Subcutaneous abdominal adipose tissue (tissue), 5 donors: Measurements from ENCODE around the gene ANO4.
"Not testable (repeated sequence)": the region's sequence is repeated elsewhere in the genome, so short reads cannot be mapped to it uniquely, and the experiment has no call there.

Experiments used
- H3K27ac ChIP-seq: one replicate; pipeline ENCODE4 v1.7.0; 2013; ENCODE audit warnings: low read depth, mild to moderate bottlenecking, inconsistent platforms, low read length, moderate library complexity
- H3K27me3 ChIP-seq, 5 donors: one replicate each; pipeline ENCODE4 v1.7.0; 2013; ENCODE audit warnings: low read length in 5 of 5, inconsistent platforms in 1 of 5; ENCODE audit not compliant: control insufficient read depth in 5 of 5, insufficient read depth in 4 of 5
- H3K36me3 ChIP-seq, 5 donors: one replicate each; pipeline ENCODE4 v1.7.0; 2013; ENCODE audit warnings: low read length in 5 of 5; ENCODE audit not compliant: control insufficient read depth in 5 of 5, insufficient read depth in 5 of 5
- H3K4me1 ChIP-seq, 5 donors: one replicate each; pipeline ENCODE4 v1.7.0; 2013; ENCODE audit warnings: low read length in 5 of 5, mild to moderate bottlenecking in 3 of 5, moderate library complexity in 1 of 5; ENCODE audit not compliant: control insufficient read depth in 5 of 5, insufficient read depth in 5 of 5
- H3K4me3 ChIP-seq, 5 donors: one replicate each; pipeline ENCODE4 v1.7.0; 2013; ENCODE audit warnings: low read length in 5 of 5, low read depth in 1 of 5
- H3K9ac ChIP-seq, 5 donors: one replicate each; pipeline ENCODE4 v1.7.0; 2013; ENCODE audit warnings: low read length in 5 of 5, mild to moderate bottlenecking in 4 of 5, moderate library complexity in 3 of 5
- H3K9me3 ChIP-seq, 5 donors: one replicate each; pipeline ENCODE4 v1.7.0; 2013; ENCODE audit warnings: low read length in 5 of 5; ENCODE audit not compliant: control insufficient read depth in 5 of 5
- donor health status: healthy.
- donor health status: healthy.
- donor health status: healthy.
- donor health status: healthy.
- donor health status: healthy.

The ANO4 gene

DNA sequence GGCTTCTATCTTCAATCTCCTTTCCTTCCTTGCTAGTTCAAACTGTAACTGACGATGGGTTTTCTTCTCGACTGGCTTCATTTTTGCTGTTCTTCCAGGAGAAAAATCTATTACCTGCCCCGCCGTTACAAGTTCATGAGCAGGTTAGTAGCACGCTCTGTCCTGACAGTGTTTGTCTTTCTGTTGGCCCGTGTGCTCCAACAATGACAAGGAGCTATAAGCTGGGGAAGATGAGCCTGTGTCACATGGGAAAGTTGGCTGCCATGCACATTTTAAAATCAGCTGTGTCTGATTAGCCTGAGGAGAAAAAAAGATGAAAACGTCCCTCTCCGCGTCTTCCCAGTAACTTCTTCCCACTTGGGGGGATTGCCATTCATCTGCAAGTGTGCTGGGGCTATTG, 180.2 kb downstream of the ANO4 start:
- Histone ChIP-seq H3K9me3 (no peaks in the 10 kb centered on the region), H3K4me1 (no peaks in the 10 kb centered on the region), H3K27me3 (no peaks in the 10 kb centered on the region), H3K27ac (no peak overlapping the region), H3K9ac (no peak overlapping the region), H3K4me3 (no peak overlapping the region), H3K36me3 (no peaks in the 10 kb centered on the region)

DNA sequence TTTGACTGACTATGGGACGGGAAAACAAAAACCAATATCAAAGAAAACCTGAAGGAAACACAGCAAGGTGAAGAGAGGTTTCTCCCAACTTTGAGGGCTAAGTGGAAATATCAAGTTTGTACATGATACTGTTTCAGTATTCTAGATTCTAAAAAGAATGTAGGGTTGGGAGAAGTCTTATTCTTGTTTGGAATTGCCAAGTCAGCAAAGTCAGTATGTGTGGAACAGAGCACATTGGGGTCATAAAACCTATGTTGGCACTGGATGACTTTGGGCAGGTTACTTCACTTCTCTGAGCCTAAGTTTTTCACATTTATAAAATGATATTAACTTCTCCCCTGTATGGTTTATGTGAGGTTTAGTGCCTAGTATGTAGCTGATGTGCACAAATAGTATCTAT, 182.2 kb downstream of the ANO4 start:
- Histone ChIP-seq H3K27me3 (no peaks in the 10 kb centered on the region), H3K9ac (no peak overlapping the region), H3K4me1 (no peaks in the 10 kb centered on the region), H3K27ac (no peak overlapping the region), H3K4me3 (no peak overlapping the region), H3K9me3 (no peaks in the 10 kb centered on the region), H3K36me3 (no peaks in the 10 kb centered on the region)

DNA sequence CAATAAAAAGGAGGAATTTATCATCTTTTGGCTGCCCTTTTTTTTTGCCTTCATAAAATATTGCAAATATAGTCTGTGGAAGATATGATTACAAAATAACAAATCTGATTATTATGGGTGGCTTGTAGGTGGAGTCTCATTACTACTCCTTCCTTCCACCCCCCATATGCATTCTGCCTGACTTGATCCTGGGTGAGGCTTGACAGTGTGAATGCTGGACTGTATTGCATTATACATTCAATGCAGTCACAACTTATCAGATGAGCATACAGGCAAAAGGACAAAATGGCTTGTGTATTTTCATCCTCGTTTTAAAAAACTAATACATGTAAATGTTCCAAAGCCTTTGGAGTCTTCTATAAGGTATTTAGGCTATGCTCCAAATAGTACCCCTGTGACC, 186.3 kb downstream of the ANO4 start:
- Histone ChIP-seq H3K4me3 (no peak overlapping the region), H3K27me3 (no peaks in the 10 kb centered on the region), H3K4me1 (no peaks in the 10 kb centered on the region), H3K27ac (no peak overlapping the region), H3K9ac (no peak overlapping the region), H3K36me3 (no peaks in the 10 kb centered on the region), H3K9me3 (no peaks in the 10 kb centered on the region)

DNA sequence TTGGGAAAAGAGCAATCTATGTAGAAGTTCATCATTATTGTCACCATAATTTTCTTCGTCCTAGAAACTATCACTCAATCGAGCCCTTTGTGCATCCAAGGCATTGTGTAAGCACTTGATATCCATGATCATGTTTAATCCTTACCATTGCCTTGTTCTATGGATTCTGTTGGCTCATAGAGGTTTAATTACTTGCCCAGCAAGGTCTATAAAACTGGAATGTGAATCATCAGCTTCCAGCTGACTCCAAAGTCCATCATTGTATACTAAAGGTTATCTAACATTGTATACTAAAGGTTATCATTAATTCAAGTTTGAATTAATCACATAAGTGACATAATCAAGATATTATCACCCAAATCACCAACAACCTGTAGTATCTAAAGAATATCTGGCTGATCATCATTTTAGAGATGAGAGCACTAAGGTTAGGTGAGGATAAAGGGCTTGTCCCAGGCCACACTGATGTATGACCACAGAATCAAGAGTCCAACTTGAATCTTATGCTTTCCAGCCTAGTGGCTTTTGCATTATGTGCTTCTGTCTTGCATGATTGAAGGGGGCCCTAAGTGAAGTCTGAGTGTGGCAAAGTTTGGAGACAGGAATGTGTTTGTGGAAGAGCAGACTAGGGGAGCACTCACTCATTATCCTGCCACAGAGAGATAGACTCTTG, 188.1 kb downstream of the ANO4 start:
- peaks cover 0 to 3% (median 0%) of the 10 kb centered on the region in 5 donors for H3K4me1 ChIP-seq
- no peaks in the 10 kb centered on the region for H3K27me3 ChIP-seq
- H3K9ac ChIP-seq, result no peak overlapping the region
- H3K36me3 ChIP-seq, result no peaks in the 10 kb centered on the region
- no peak overlapping the region for H3K27ac ChIP-seq
- no peak overlapping the region for H3K4me3 ChIP-seq
- H3K9me3 ChIP-seq, result no peaks in the 10 kb centered on the region

DNA sequence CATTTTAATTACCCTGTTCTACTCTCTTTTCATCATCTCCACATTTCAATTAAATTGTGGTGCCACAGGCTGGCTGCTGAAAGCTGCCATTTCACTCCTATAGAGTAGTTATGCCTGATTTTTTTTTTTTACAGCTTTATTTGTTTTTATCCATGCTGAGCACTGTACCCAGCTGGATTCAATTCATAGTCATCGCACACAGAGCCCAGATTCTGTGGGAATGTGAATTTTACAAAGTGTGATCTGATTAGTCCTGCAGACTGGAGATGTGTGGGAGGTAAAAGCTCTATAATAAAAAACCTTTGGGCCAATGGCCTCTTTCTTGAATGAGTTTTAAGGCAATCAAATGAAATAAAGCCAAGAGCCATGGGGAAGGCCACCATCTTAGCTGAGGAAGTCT, 190.2 kb downstream of the ANO4 start:
- Histone ChIP-seq H3K4me3 (no peak overlapping the region), H3K27ac (no peak overlapping the region), H3K27me3 (no peaks in the 10 kb centered on the region), H3K4me1 (peaks cover 0 to 3% (median 0%) of the 10 kb centered on the region in 5 donors), H3K36me3 (no peaks in the 10 kb centered on the region), H3K9me3 (no peaks in the 10 kb centered on the region), H3K9ac (no peak overlapping the region)

DNA sequence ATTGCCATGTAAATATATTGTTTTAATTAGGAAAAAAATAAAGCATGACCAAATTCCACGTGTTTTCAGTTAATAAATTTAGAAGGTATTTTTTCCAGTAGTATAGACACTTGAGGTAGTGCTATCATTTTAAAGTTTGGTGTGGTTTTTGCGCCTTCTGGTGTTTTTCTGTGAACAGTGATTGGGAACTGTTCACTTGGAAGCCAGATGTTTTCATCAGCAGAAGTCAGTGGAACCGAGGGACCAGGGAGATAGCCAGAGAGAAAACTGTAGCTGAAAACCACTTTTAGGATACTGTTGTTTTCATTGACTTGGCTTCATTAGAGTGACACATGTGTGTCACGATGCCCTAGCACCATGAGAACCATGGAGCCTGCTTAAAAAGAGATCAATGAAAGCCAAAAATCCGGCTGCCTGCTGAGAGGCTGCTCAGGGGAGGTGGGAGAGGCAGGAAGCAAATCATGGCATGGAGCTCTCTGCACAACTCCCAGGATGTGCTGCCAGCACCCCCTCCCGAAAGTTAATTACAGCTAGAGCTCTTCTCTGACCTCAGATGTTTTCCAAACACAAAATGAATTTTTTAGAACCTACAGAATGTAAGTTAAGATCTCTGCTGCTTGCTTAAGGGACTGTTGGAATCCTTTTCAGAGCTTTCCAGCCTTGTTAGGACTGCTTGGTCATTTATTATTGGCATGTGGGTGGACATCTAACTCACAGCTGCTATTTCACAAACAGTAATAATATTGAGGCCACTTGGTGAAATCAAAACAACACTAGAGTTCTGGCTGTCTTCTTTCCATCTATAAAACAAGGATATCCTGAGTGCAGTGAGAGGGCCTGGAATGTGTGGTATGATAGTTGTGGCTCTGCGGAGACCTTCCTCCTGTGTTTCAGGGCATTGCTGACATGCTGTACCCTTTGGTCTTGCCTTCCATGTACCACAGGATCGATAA, 192.3 kb downstream of the ANO4 start:
- Histone ChIP-seq H3K4me3 (no peak overlapping the region), H3K36me3 (no peaks in the 10 kb centered on the region)

DNA sequence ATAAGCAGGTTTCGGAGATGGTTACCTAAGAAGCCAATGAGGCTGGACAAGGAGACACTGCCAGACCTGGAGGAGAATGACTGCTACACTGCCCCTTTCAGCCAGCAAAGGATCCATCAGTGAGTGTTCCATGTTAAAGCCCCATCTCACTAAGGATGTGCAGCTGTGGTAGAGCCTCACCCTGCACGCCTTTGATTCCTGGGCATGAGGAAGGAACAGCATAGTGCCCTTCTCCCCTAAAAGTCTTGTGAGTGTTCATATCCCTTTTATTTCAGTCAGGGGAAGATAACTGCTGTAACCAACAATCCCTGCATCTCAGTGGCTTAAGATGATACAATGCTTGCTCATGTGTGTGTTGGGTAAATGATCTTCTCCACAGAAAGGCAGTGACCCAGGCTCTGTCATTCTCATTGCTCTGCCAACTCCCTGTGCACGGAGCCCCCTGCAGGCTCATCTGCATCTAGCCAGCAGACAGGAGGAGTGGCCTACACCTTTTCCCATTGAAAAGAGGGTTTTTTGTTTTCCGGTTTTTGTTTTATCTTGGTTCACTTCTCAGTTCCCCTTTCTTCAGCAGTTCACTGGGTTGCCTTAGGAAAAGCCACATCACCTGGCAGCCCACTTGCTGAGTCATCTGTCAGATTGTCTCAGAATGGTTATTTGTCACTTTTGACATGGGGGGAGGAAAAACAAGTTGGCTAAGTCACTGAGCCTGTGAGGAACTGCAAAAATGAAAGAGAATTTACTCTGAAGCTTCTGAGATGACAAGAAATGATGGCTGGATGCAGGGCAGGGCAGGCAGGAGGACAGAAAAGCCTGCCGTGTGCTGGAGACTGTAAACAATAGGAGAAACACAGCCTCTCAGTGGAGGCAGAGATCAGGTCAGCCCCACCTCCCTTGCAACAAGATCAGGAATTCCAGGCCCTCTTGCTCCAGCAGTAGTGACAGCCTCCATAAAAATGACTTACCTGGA, 193.3 kb downstream of the ANO4 start:
- Histone ChIP-seq H3K4me3 (no peak overlapping the region), H3K36me3 (no peaks in the 10 kb centered on the region), H3K27ac (no peak overlapping the region)

More for the DNA sequence above, 192.3 kb downstream of the ANO4 start:
- Histone ChIP-seq H3K4me1 (peaks cover 0 to 3% (median 0%) of the 10 kb centered on the region in 5 donors), H3K9ac (no peak overlapping the region), H3K27me3 (no peaks in the 10 kb centered on the region), H3K27ac (no peak overlapping the region), H3K9me3 (no peaks in the 10 kb centered on the region)

DNA sequence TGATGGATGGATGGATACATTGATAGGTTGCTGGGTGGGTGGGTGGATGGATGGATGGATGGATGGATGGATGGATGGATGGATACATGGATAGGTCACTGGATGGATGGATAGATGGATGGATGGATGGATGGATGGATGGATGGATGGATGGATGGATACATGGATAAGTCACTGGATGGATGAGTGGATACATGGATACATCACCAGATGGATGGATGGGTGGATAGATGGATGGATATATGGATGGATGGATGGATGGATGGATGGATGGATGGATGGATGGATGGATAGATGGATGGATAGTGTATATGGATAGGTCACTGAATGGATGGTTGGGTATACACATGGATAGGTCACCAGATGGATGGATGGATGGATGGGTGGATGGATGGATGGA, 194.9 kb downstream of the ANO4 start:
- H3K4me3 ChIP-seq, H3K9ac ChIP-seq, H3K27ac ChIP-seq, H3K9me3 ChIP-seq, H3K27me3 ChIP-seq, H3K36me3 ChIP-seq, H3K4me1 ChIP-seq: not testable (repeated sequence)

More for the DNA sequence above, 193.3 kb downstream of the ANO4 start:
- Histone ChIP-seq H3K9me3 (no peaks in the 10 kb centered on the region), H3K9ac (no peak overlapping the region), H3K27me3 (no peaks in the 10 kb centered on the region), H3K4me1 (peaks cover 0 to 3% (median 0%) of the 10 kb centered on the region in 5 donors)

DNA sequence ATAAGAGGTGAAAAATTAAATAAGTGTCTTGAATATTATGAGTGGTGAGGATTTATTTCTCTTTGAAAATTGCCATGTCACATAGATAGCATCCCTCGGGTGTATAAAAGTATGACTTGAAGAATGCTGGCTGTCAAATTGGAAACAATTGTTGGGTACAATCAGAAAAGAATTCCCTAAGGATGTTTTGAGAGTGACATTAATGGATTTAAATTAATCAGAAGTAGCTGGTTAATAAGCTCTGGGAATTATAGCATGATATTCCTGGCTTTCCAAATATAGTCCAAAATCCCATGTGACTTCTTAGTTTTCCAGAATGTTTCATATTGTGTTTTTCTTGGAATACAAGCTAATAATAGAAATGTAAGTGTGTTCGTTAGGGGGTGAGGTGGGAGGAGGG, 196.5 kb downstream of the ANO4 start:
- Histone ChIP-seq H3K4me3 (no peak overlapping the region), H3K27me3 (no peaks in the 10 kb centered on the region), H3K36me3 (no peaks in the 10 kb centered on the region), H3K4me1 (peaks cover 0 to 3% (median 0%) of the 10 kb centered on the region in 5 donors), H3K27ac (no peak overlapping the region), H3K9ac (no peak overlapping the region), H3K9me3 (no peaks in the 10 kb centered on the region)
